K562 (cell line): Measurements from ENCODE around the gene IDS. TPM values are rescaled to one million over a fixed set of nuclear protein-coding genes. Genes with fewer than 3 reads are reported as not detected.

Source experiments
- ATAC-seq: fragments of 200-7000 bp; cut with Tn5 transposase; 3 replicates; pipeline ENCODE4 v1.9.1; 2020; ENCODE audit warnings: moderate library complexity
- BruUV-seq: library from RNA; stranded (reverse); fragments of 400-500 nt; replicated peaks from 2 replicates; lab custom pipeline; 2021; lab: Mats Ljungman, UMichigan
- CTCF ChIA-PET: fragments of 300-600 bp; formaldehyde crosslinking; extraction: SDS; loops from one replicate; lab custom pipeline; 2021; ENCODE audit warnings: low intra/inter-chr PET ratio; lab: Yijun Ruan, JAX
- POLR2A ChIA-PET: fragments of 300-600, 350-650 bp; sonication (Branson Sonifier 250); formaldehyde crosslinking; extraction: SDS; loops from one replicate; lab custom pipeline; 2021; ENCODE audit warnings: antibody characterized with exemption, inconsistent platforms; lab: Yijun Ruan, JAX
- DNase-seq, 4 experiments: peaks; one replicate each; pipeline versions ENCODE4 v3.0.0 to v3.0.0-alpha.2; 2011 to 2018; ENCODE audit warnings: low spot score in 3 of 4, mixed read lengths in 3 of 4; ENCODE audit errors: extremely low read depth in 1 of 4
- FAIRE-seq: peaks from 2 replicates; lab custom pipeline; 2011; peaks lifted over from hg19 to GRCh38; lab: Jason Lieb, UNC
- H2AFZ ChIP-seq: 2 replicates; pipeline ENCODE4 v1.6.0; 2011; ENCODE audit warnings: low read depth, low read length, control low read depth, inconsistent platforms
- H3K27ac ChIP-seq: fragments of 200-600 bp; 3 replicates; pipeline ENCODE4 v1.8.0; 2011; ENCODE audit warnings: low read depth, mild to moderate bottlenecking, control low read depth, inconsistent platforms, low read length, moderate library complexity, mixed read lengths; ENCODE audit errors: extremely low read depth
- H3K27me3 ChIP-seq, 2 experiments: fragments of 300-600 bp in 1 of 2; 2 replicates in 1 of 2; 3 replicates in 1 of 2; pipeline versions ENCODE4 v1.6.0 to v1.8.0; 2011; ENCODE audit warnings: inconsistent platforms in 2 of 2, low read length in 2 of 2, mild to moderate bottlenecking in 1 of 2, mixed read lengths in 1 of 2, moderate library complexity in 1 of 2; ENCODE audit not compliant: control insufficient read depth in 2 of 2, insufficient read depth in 2 of 2
- H3K36me3 ChIP-seq: fragments of 300-600 bp; 3 replicates; pipeline ENCODE4 v1.8.0; 2011; ENCODE audit warnings: mild to moderate bottlenecking, low read length, inconsistent platforms; ENCODE audit not compliant: control insufficient read depth, insufficient read depth
- H3K4me1 ChIP-seq, 2 experiments: fragments of 200-600 bp in 1 of 2; replicated peaks in 1 of 2; 2 replicates in 1 of 2; 3 replicates in 1 of 2; pipeline versions ENCODE4 v1.5.1 to v1.8.0; 2011; ENCODE audit warnings: inconsistent platforms in 2 of 2, low read length in 2 of 2, mild to moderate bottlenecking in 1 of 2, mixed read lengths in 1 of 2, moderate library complexity in 1 of 2; ENCODE audit not compliant: control insufficient read depth in 2 of 2, insufficient read depth in 2 of 2
- H3K4me2 ChIP-seq: 2 replicates; pipeline ENCODE4 v1.6.1; 2011; ENCODE audit warnings: low read length, control low read depth, inconsistent platforms, mixed read lengths; ENCODE audit not compliant: insufficient read depth
- H3K4me3 ChIP-seq: fragments of 200-600 bp; sonication (generic), shearing (Covaris generic); 2 replicates; pipeline ENCODE4 v1.5.1; 2016; ENCODE audit warnings: control low read depth, inconsistent platforms
- H3K79me2 ChIP-seq: fragments of 200-600 bp; 3 replicates; pipeline ENCODE4 v1.8.0; 2011; ENCODE audit warnings: low read length, inconsistent platforms; ENCODE audit not compliant: control insufficient read depth, insufficient read depth
- H3K9ac ChIP-seq, 2 experiments: 2 replicates each; pipeline versions ENCODE4 v1.6.0 to v1.6.1; 2011; ENCODE audit warnings: low read depth in 2 of 2, low read length in 2 of 2, control low read depth in 1 of 2, inconsistent platforms in 1 of 2, mild to moderate bottlenecking in 1 of 2, mixed read lengths in 1 of 2; ENCODE audit not compliant: insufficient read depth in 1 of 2
- H3K9me1 ChIP-seq: one replicate; pipeline ENCODE4 v1.6.0; 2011; ENCODE audit warnings: inconsistent platforms, mild to moderate bottlenecking, low read length, moderate library complexity; ENCODE audit not compliant: control insufficient read depth, insufficient read depth
- H3K9me3 ChIP-seq: replicated peaks from 2 replicates; pipeline ENCODE4 v1.5.1; 2011; ENCODE audit warnings: low read depth, low read length, inconsistent platforms; ENCODE audit not compliant: control insufficient read depth, insufficient read depth
- H4K20me1 ChIP-seq: replicated peaks from 2 replicates; pipeline ENCODE4 v1.6.1; 2011; ENCODE audit warnings: low read length, inconsistent platforms, mixed read lengths; ENCODE audit not compliant: control insufficient read depth, insufficient read depth
- RAD21 ChIP-seq, 2 experiments: fragments of 250-450 bp in 1 of 2; fragments of 450-650 bp in 1 of 2; sonication (Bioruptor Pico) in 1 of 2; formaldehyde crosslinking in 1 of 2; IDR thresholded peaks in 1 of 2; conservative IDR thresholded peaks in 1 of 2; 2 replicates each; pipeline versions ENCODE4 v1.4.0 to v1.8.0; 2020 to 2022; ENCODE audit warnings: mild to moderate bottlenecking in 2 of 2, moderate library complexity in 1 of 2
- WGBS: fragments of 100-300 bp; shearing (Covaris generic); methylation state at CpG from one replicate; pipeline ENCODE4 v1.1.6; 2016; ENCODE audit warnings: low coverage, mixed read lengths; ENCODE audit not compliant: insufficient coverage; ENCODE audit errors: missing lambda C conversion rate; 5-methylcytosine and 5-hydroxymethylcytosine counted together
- in situ Hi-C: fragments of 300-500 bp; cut with MboI; formaldehyde crosslinking; loops from 4 replicates; pipeline ENCODE4 v1.15.0; 2018; ENCODE audit warnings: inconsistent platforms, mixed read lengths
- intact Hi-C: fragments of 100-400 bp; cut with micrococcal nuclease; formaldehyde crosslinking; loops from 2 replicates; pipeline ENCODE4 v1.14.2; 2022
- polyA plus RNA-seq, 8 experiments: library from polyadenylated mRNA; depleted of rRNA in 4 of 8; stranded (reverse) in 5 of 8; unstranded in 3 of 8; fragments of >200 nt; fragmentation: Nextera tagmentation in 2 of 8; fragmentation: Illumina TruSeq in 1 of 8; extraction: Ambion mirVana in 2 of 8; extraction: Trizol in 1 of 8; gene quantifications; 2 replicates each; pipeline versions ENCODE4 v1.2.1 to v1.2.3, GENCODE V29; 2011 to 2014; ENCODE audit warnings: inconsistent platforms in 1 of 8, missing spikeins in 1 of 8
- total RNA-seq, 7 experiments: library from RNA; depleted of rRNA in 6 of 7; stranded (reverse); fragments of >200 nt in 6 of 7; fragmentation: Illumina TruSeq in 2 of 7; extraction: Trizol in 2 of 7; gene quantifications; 2 replicates each; pipeline versions ENCODE4 v1.2.1 to v1.2.3, GENCODE V29; 2011 to 2021; ENCODE audit warnings: low replicate concordance in 1 of 7
- TF ChIP-seq, protein P1 (sequence below): fragments of 450-650 bp; formaldehyde crosslinking; IDR thresholded peaks from 2 replicates; pipeline ENCODE4 v1.4.0; 2022; ENCODE audit warnings: missing genetic modification characterization
- TF ChIP-seq, protein P2 (sequence below), 3 experiments: IDR thresholded peaks in 2 of 3; conservative IDR thresholded peaks in 1 of 3; 2 replicates each; pipeline ENCODE4 v1.5.1; 2011 to 2012; ENCODE audit warnings: low read length in 3 of 3, mild to moderate bottlenecking in 3 of 3, control low read depth in 2 of 3, improper control_type of control experiment in 1 of 3, inconsistent platforms in 1 of 3, low read depth in 1 of 3, mixed read lengths in 1 of 3, moderate library complexity in 1 of 3; ENCODE audit not compliant: insufficient read depth in 2 of 3
- TF ChIP-seq, protein P3 (sequence below): sonication (generic); formaldehyde crosslinking; IDR thresholded peaks from 2 replicates; pipeline ENCODE4 v1.8.0; 2022; ENCODE audit warnings: mild to moderate bottlenecking, missing genetic modification reagents
- TF ChIP-seq, protein P4 (sequence below): fragments of 450-650 bp; IDR thresholded peaks from 2 replicates; pipeline ENCODE4 v1.6.1; 2016; ENCODE audit warnings: borderline replicate concordance

The IDS gene
- total and polyA plus RNA-seq, 9 of the 15 experiments (the other 6 are each of a cell fraction or from before 2014, with no cell fraction given) = 2.0 to 18.6 (median 8.6) TPM

DNA sequence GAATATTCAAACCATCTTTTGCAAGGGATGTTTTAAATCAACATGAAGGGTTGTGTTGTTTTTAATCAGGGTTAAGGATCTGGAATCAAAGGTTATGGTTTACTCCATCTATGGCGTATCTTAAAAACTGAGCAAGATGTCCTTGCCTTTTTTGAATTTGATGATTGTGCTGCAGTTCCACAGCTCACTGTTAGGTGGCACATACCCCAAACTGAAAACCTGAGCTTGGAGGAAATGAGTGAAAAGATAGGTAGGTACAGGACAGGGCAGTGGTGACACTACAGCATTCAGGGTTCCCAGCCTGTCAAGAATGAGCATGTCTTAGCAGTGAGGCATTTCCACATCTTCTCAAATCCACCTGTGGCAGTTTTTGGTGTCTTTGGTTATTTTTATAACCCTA, 22.6 kb upstream of the IDS start:
- CTCF ChIA-PET = no interaction called here
- in situ Hi-C loops = no loop called here
- peak; percentile 24 to 60 (median 28) for DNase-seq

More for the DNA sequence above, 22.6 kb upstream of the IDS start:
- FAIRE-seq = peak; percentile 73
- peak; percentile 68 for ATAC-seq
- H3K27me3 ChIP-seq = no peaks in the 10 kb centered on the region
- peaks cover 0 to 12% of the 10 kb centered on the region in 2 experiments; a peak in 3 of 5 replicates for H3K4me1 ChIP-seq
- POLR2A ChIA-PET = interaction anchor here (0.6 to 1.0 kb wide), 2 partner anchors 9 to 12 kb away, joined by 3 read pairs; no protein-coding TSS in a partner anchor
- no peak overlapping the region for H2AFZ ChIP-seq
- no peak overlapping the region for H3K9ac ChIP-seq
- no peaks in the 10 kb centered on the region for H4K20me1 ChIP-seq
- 17% methylated on average over 1 of the region's 1 CpG for WGBS
- H3K4me2 ChIP-seq = no peak overlapping the region
- intact Hi-C loops = no loop called here
- no peak overlapping the region for H3K4me3 ChIP-seq
- no peaks in the 10 kb centered on the region for H3K9me3 ChIP-seq
- BruUV-seq = no TSS peak
- H3K36me3 ChIP-seq = no peaks in the 10 kb centered on the region
- no peaks in the 10 kb centered on the region for H3K9me1 ChIP-seq
- H3K79me2 ChIP-seq = no peaks in the 10 kb centered on the region
- TF ChIP-seq, protein P1, sequence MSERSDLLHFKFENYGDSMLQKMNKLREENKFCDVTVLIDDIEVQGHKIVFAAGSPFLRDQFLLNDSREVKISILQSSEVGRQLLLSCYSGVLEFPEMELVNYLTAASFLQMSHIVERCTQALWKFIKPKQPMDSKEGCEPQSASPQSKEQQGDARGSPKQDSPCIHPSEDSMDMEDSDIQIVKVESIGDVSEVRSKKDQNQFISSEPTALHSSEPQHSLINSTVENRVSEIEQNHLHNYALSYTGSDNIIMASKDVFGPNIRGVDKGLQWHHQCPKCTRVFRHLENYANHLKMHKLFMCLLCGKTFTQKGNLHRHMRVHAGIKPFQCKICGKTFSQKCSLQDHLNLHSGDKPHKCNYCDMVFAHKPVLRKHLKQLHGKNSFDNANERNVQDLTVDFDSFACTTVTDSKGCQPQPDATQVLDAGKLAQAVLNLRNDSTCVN (CRISPR knock-in tag) = no peak
- TF ChIP-seq RAD21 (CRISPR knock-in tag; conservative IDR thresholded peaks at IDR 0.05 in 1 of 2, IDR thresholded peaks at IDR 0.05 in 1 of 2) = peak; percentile 37 to 61
- TF ChIP-seq, protein P2, sequence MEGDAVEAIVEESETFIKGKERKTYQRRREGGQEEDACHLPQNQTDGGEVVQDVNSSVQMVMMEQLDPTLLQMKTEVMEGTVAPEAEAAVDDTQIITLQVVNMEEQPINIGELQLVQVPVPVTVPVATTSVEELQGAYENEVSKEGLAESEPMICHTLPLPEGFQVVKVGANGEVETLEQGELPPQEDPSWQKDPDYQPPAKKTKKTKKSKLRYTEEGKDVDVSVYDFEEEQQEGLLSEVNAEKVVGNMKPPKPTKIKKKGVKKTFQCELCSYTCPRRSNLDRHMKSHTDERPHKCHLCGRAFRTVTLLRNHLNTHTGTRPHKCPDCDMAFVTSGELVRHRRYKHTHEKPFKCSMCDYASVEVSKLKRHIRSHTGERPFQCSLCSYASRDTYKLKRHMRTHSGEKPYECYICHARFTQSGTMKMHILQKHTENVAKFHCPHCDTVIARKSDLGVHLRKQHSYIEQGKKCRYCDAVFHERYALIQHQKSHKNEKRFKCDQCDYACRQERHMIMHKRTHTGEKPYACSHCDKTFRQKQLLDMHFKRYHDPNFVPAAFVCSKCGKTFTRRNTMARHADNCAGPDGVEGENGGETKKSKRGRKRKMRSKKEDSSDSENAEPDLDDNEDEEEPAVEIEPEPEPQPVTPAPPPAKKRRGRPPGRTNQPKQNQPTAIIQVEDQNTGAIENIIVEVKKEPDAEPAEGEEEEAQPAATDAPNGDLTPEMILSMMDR (IDR thresholded peaks at IDR 0.05 in 2 of 3, conservative IDR thresholded peaks at IDR 0.05 in 1 of 3; ENCODE audit: insufficient read depth in 2 of 3, low read depth in 1 of 3, low read length in 3 of 3) = peak; percentile 56 to 63 (median 63)
- TF ChIP-seq, protein P3, sequence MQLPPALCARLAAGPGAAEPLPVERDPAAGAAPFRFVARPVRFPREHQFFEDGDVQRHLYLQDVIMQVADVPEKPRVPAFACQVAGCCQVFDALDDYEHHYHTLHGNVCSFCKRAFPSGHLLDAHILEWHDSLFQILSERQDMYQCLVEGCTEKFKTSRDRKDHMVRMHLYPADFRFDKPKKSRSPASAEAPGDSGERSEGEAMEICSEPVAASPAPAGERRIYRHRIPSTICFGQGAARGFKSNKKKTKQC (CRISPR knock-in tag) = no peak
- TF ChIP-seq, protein P4, sequence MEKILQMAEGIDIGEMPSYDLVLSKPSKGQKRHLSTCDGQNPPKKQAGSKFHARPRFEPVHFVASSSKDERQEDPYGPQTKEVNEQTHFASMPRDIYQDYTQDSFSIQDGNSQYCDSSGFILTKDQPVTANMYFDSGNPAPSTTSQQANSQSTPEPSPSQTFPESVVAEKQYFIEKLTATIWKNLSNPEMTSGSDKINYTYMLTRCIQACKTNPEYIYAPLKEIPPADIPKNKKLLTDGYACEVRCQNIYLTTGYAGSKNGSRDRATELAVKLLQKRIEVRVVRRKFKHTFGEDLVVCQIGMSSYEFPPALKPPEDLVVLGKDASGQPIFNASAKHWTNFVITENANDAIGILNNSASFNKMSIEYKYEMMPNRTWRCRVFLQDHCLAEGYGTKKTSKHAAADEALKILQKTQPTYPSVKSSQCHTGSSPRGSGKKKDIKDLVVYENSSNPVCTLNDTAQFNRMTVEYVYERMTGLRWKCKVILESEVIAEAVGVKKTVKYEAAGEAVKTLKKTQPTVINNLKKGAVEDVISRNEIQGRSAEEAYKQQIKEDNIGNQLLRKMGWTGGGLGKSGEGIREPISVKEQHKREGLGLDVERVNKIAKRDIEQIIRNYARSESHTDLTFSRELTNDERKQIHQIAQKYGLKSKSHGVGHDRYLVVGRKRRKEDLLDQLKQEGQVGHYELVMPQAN = no peak
- no peak overlapping the region for H3K27ac ChIP-seq
